H9 (cell line): ENCODE data around the gene BPGM. TPM values are rescaled to one million over a fixed set of nuclear protein-coding genes. Genes with fewer than 3 reads are reported as not detected.
A peak's percentile ranks its signal among the peaks of the same experiment; 100 is the strongest.

Experiments used
- DNase-seq: peaks from one replicate; pipeline ENCODE4 v3.0.0-alpha.2; 2017
- H2AFZ ChIP-seq: one replicate; pipeline ENCODE4 v1.6.1; 2013; ENCODE audit warnings: mild to moderate bottlenecking, low read length, control low read depth, moderate library complexity
- H2AK5ac ChIP-seq: 2 replicates; pipeline ENCODE4 v1.6.1; 2013; ENCODE audit warnings: low read length, control low read depth, mixed read lengths; ENCODE audit not compliant: insufficient read length
- H2BK120ac ChIP-seq: one replicate; pipeline ENCODE4 v1.6.1; 2013; ENCODE audit warnings: low read depth, mild to moderate bottlenecking, low read length, control low read depth, inconsistent platforms; ENCODE audit not compliant: poor library complexity, severe bottlenecking
- H2BK12ac ChIP-seq: 2 replicates; pipeline ENCODE4 v1.6.1; 2013; ENCODE audit warnings: low read length, control low read depth, mixed read lengths, low read depth; ENCODE audit not compliant: insufficient read length
- H2BK15ac ChIP-seq: 2 replicates; pipeline ENCODE4 v1.6.1; 2013; ENCODE audit warnings: low read depth, low read length, control low read depth
- H2BK20ac ChIP-seq: one replicate; pipeline ENCODE4 v1.6.1; 2013; ENCODE audit warnings: low read depth, mild to moderate bottlenecking, low read length, control low read depth, inconsistent platforms; ENCODE audit not compliant: poor library complexity, severe bottlenecking
- H2BK5ac ChIP-seq: 2 replicates; pipeline ENCODE4 v1.6.1; 2013; ENCODE audit warnings: low read length, control low read depth, mixed read lengths; ENCODE audit not compliant: insufficient read length
- H3K14ac ChIP-seq: 2 replicates; pipeline ENCODE4 v1.6.1; 2013; ENCODE audit warnings: low read length, control low read depth; ENCODE audit not compliant: insufficient read depth
- H3K18ac ChIP-seq: 2 replicates; pipeline ENCODE4 v1.6.1; 2013; ENCODE audit warnings: low read depth, mild to moderate bottlenecking, mixed read lengths, low read length, control low read depth; ENCODE audit not compliant: insufficient read length
- H3K23ac ChIP-seq: 2 replicates; pipeline ENCODE4 v1.6.1; 2013; ENCODE audit warnings: low read length, control low read depth, mixed read lengths, low read depth; ENCODE audit not compliant: insufficient read length
- H3K23me2 ChIP-seq: 2 replicates; pipeline ENCODE4 v1.6.1; 2013; ENCODE audit warnings: low read depth, mild to moderate bottlenecking, mixed read lengths, low read length, control low read depth; ENCODE audit not compliant: insufficient read length, poor library complexity, severe bottlenecking
- H3K27ac ChIP-seq: 2 replicates; pipeline ENCODE4 v1.5.1; 2013; ENCODE audit warnings: low read length, control low read depth, mixed read lengths, low read depth; ENCODE audit not compliant: insufficient read length
- H3K27me3 ChIP-seq: 2 replicates; pipeline ENCODE4 v1.6.1; 2013; ENCODE audit warnings: low read length, control low read depth, inconsistent platforms; ENCODE audit not compliant: insufficient read depth
- H3K4ac ChIP-seq: 2 replicates; pipeline ENCODE4 v1.6.1; 2013; ENCODE audit warnings: low read depth, mild to moderate bottlenecking, control low read depth, inconsistent platforms, low read length, moderate library complexity
- H3K4me1 ChIP-seq: 2 replicates; pipeline ENCODE4 v1.6.1; 2013; ENCODE audit warnings: low read length, control low read depth, inconsistent platforms; ENCODE audit not compliant: insufficient read depth
- H3K4me2 ChIP-seq: 2 replicates; pipeline ENCODE4 v1.6.1; 2013; ENCODE audit warnings: low read length, control low read depth, mixed read lengths; ENCODE audit not compliant: insufficient read length, insufficient read depth
- H3K56ac ChIP-seq: 2 replicates; pipeline ENCODE4 v1.6.1; 2013; ENCODE audit warnings: low read depth, mild to moderate bottlenecking, mixed read lengths, low read length, control low read depth; ENCODE audit not compliant: insufficient read length
- H3K79me1 ChIP-seq: 2 replicates; pipeline ENCODE4 v1.6.1; 2013; ENCODE audit warnings: low read depth, mild to moderate bottlenecking, moderate library complexity, low read length, control low read depth, inconsistent platforms; ENCODE audit not compliant: insufficient read depth, poor library complexity, severe bottlenecking
- H3K79me2 ChIP-seq: 2 replicates; pipeline ENCODE4 v1.6.1; 2013; ENCODE audit warnings: low read length, control low read depth, inconsistent platforms; ENCODE audit not compliant: insufficient read depth
- H3K9ac ChIP-seq: 2 replicates; pipeline ENCODE4 v1.6.1; 2013; ENCODE audit warnings: low read length, control low read depth, mixed read lengths; ENCODE audit not compliant: insufficient read length; ENCODE audit errors: extremely low read depth
- H3K9me3 ChIP-seq: one replicate; pipeline ENCODE4 v1.6.1; 2013; ENCODE audit warnings: low read depth, low read length, inconsistent platforms; ENCODE audit not compliant: control insufficient read depth
- H3T11ph ChIP-seq: one replicate; pipeline ENCODE4 v1.6.1; 2013; ENCODE audit warnings: mild to moderate bottlenecking, low read length, control low read depth, inconsistent platforms
- H4K20me1 ChIP-seq: one replicate; pipeline ENCODE4 v1.6.1; 2013; ENCODE audit not compliant: control insufficient read depth, insufficient read length, insufficient read depth
- H4K5ac ChIP-seq: 2 replicates; pipeline ENCODE4 v1.6.1; 2013; ENCODE audit warnings: low read depth, mild to moderate bottlenecking, mixed read lengths, low read length, control low read depth; ENCODE audit not compliant: insufficient read length
- H4K8ac ChIP-seq: replicated peaks from 2 replicates; pipeline ENCODE4 v1.6.1; 2013; ENCODE audit warnings: low read length, control low read depth, mixed read lengths, low read depth; ENCODE audit not compliant: insufficient read length
- H4K91ac ChIP-seq: 2 replicates; pipeline ENCODE4 v1.6.1; 2013; ENCODE audit warnings: low read depth, mild to moderate bottlenecking, moderate library complexity, mixed read lengths, low read length, control low read depth; ENCODE audit not compliant: insufficient read length
- H3K27ac Mint-ChIP-seq, 3 experiments: 2 replicates in 2 of 3; 3 replicates in 1 of 3; pipeline ENCODE4 v1.8.0; 2020 to 2021; ENCODE audit warnings: mixed read lengths in 3 of 3, mild to moderate bottlenecking in 1 of 3, moderate library complexity in 1 of 3
- H3K27me3 Mint-ChIP-seq: 2 replicates; pipeline ENCODE4 v1.8.0; 2021; ENCODE audit warnings: low read depth, mild to moderate bottlenecking, moderate library complexity, mixed read lengths
- H3K36me3 Mint-ChIP-seq, 3 experiments: 2 replicates in 2 of 3; 3 replicates in 1 of 3; pipeline ENCODE4 v1.8.0; 2020 to 2021; ENCODE audit warnings: low read depth in 3 of 3, mixed read lengths in 3 of 3; ENCODE audit not compliant: insufficient read depth in 1 of 3
- H3K4me1 Mint-ChIP-seq, 2 experiments: 2 replicates each; pipeline ENCODE4 v1.8.0; 2020; ENCODE audit warnings: mixed read lengths in 2 of 2
- H3K4me3 Mint-ChIP-seq, 2 experiments: 2 replicates in 1 of 2; 3 replicates in 1 of 2; pipeline ENCODE4 v1.8.0; 2020 to 2021; ENCODE audit warnings: mild to moderate bottlenecking in 2 of 2, mixed read lengths in 2 of 2, moderate library complexity in 1 of 2
- H3K9me3 Mint-ChIP-seq, 2 experiments: 2 replicates in 1 of 2; 3 replicates in 1 of 2; pipeline ENCODE4 v1.8.0; 2020; ENCODE audit warnings: mild to moderate bottlenecking in 2 of 2, mixed read lengths in 2 of 2, moderate library complexity in 1 of 2
- WGBS: extraction: QIAGEN DNeasy Blood & Tissue Kit; methylation state at CpG from one replicate; pipeline ENCODE4 v1.1.7; 2013; ENCODE audit warnings: missing lambda C conversion rate, low lambda C conversion rate, mixed read lengths; ENCODE audit not compliant: insufficient read length; ENCODE audit errors: extremely low coverage; 5-methylcytosine and 5-hydroxymethylcytosine counted together
- total RNA-seq: library from RNA; stranded (reverse); gene quantifications from 2 replicates; pipeline ENCODE4 v1.2.1, GENCODE V29; 2021
- TF ChIP-seq, protein P1 (sequence below): fragments of 200-600 bp; sonication (generic); conservative IDR thresholded peaks from 3 replicates; pipeline ENCODE4 v1.8.0; 2021; ENCODE audit warnings: antibody characterized with exemption, mild to moderate bottlenecking

BPGM gene
- total RNA-seq, 1 experiment from 2014 or later: 14.4 TPM

DNA sequence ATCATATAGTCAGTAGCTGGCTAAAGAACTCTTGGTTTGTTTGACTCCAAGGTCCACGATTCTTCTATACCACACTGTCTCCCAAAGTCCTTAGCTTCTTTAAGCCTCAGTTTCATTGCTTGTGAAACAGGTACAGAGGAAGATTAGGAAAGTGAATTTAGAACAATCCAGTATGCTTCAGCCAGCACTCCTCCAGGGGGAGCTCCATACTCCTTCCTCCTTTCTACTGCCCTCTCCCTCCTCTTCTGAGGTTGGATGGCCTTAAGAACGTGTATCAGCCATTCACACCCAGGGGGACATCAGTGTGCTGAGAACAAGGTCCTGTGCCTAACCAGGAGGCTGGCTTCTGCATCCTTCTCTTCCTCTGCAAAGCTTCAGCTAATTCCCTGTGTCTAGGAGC is 78.0 kb downstream of the BPGM start:
- Histone ChIP-seq H3K18ac (no peak overlapping the region), H2BK5ac (no peak overlapping the region), H3K23me2 (no peaks in the 10 kb centered on the region), H4K91ac (no peak overlapping the region), H3T11ph (no peak overlapping the region), H3K9ac (no peak overlapping the region), H2AK5ac (no peak overlapping the region), H4K5ac (no peak overlapping the region), H3K14ac (no peak overlapping the region), H4K20me1 (no peaks in the 10 kb centered on the region), H3K79me2 (no peaks in the 10 kb centered on the region), H4K8ac (no peak overlapping the region), H3K23ac (no peak overlapping the region), H2BK15ac (no peak overlapping the region), H3K4me1 (no peaks in the 10 kb centered on the region), H2BK20ac (no peak overlapping the region), H3K4ac (no peak overlapping the region), H3K9me3 (no peaks in the 10 kb centered on the region), H3K56ac (no peak overlapping the region), H2AFZ (no peak overlapping the region), H3K27me3 (no peaks in the 10 kb centered on the region), H3K79me1 (no peaks in the 10 kb centered on the region), H2BK12ac (no peak overlapping the region), H3K4me2 (no peak overlapping the region), H2BK120ac (no peak overlapping the region), H3K27ac (no peak overlapping the region)
- WGBS: no CpG with 5 or more reads among the region's 2 CpGs
- Mint-ChIP-seq H3K4me1 (no peaks in the 10 kb centered on the region), H3K27ac (no peak overlapping the region), H3K36me3 (no peaks in the 10 kb centered on the region), H3K9me3 (no peaks in the 10 kb centered on the region), H3K4me3 (no peak overlapping the region), H3K27me3 (no peaks in the 10 kb centered on the region; the same call in 1 of the 2 replicates)
- TF ChIP-seq, protein P1, sequence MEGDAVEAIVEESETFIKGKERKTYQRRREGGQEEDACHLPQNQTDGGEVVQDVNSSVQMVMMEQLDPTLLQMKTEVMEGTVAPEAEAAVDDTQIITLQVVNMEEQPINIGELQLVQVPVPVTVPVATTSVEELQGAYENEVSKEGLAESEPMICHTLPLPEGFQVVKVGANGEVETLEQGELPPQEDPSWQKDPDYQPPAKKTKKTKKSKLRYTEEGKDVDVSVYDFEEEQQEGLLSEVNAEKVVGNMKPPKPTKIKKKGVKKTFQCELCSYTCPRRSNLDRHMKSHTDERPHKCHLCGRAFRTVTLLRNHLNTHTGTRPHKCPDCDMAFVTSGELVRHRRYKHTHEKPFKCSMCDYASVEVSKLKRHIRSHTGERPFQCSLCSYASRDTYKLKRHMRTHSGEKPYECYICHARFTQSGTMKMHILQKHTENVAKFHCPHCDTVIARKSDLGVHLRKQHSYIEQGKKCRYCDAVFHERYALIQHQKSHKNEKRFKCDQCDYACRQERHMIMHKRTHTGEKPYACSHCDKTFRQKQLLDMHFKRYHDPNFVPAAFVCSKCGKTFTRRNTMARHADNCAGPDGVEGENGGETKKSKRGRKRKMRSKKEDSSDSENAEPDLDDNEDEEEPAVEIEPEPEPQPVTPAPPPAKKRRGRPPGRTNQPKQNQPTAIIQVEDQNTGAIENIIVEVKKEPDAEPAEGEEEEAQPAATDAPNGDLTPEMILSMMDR: peak; percentile 80
- DNase-seq: peak; percentile 66
